Activated CD4-positive, alpha-beta T cell treated with anti-CD3 and anti-CD28 coated beads for 24 hours (primary cell): Measurements from ENCODE around the gene USE1.
A peak's percentile ranks its signal among the peaks of the same experiment; 100 is the strongest.

Experiments
- DNase-seq, 2 donors: peaks; one replicate each; pipeline ENCODE4 v3.0.0-alpha.2; 2020; ENCODE audit warnings: low read depth in 2 of 2

Gene USE1

GRCh38 chr19:17205237-17206140, 9.7 kb upstream of the USE1 start:
- peak in 1 of 2 donors; percentile 46 for DNase-seq

- DNase-seq = no peak
Measured at GRCh38 chr19:17206736-17207581, 8.2 kb upstream of the USE1 start.

- DNase-seq = peak in 1 of 2 donors; percentile 39
Measured at GRCh38 chr19:17209126-17210036, 5.8 kb upstream of the USE1 start.

GRCh38 chr19:17210296-17210695, 4.9 kb upstream of the USE1 start:
- DNase-seq = no peak

- no peak for DNase-seq
Measured at GRCh38 chr19:17211547-17212446, 3.4 kb upstream of the USE1 start.

- DNase-seq = no peak
Measured at GRCh38 chr19:17213334-17213733, 1.8 kb upstream of the USE1 start.

- no peak for DNase-seq
Measured at GRCh38 chr19:17214508-17215126, 540 bp upstream of the USE1 start.

GRCh38 chr19:17216058-17216670, 1.0 kb downstream of the USE1 start:
- DNase-seq = no peak

- no peak for DNase-seq
Measured at GRCh38 chr19:17219286-17219685, 4.1 kb downstream of the USE1 start.

- DNase-seq = no peak
Measured at GRCh38 chr19:17220207-17220758, 5.1 kb downstream of the USE1 start.

- DNase-seq = no peak
Measured at GRCh38 chr19:17225053-17225452, 9.9 kb downstream of the USE1 start.

- DNase-seq = peak; percentile 93 to 97
Measured at GRCh38 chr19:17226002-17226933, 11.1 kb downstream of the USE1 start, which contains the start of gene OCEL1. OCEL1 (plus strand) TSS chr19:17226226; CDS start chr19:17226248, 22 bp downstream.

GRCh38 chr19:17227798-17228367, 12.7 kb downstream of the USE1 start:
- DNase-seq = no peak

GRCh38 chr19:17229890-17230289, 14.7 kb downstream of the USE1 start:
- no peak for DNase-seq

GRCh38 chr19:17232258-17232657, 17.1 kb downstream of the USE1 start:
- DNase-seq = no peak

- DNase-seq = peak; percentile 53 to 63
Measured at GRCh38 chr19:17234911-17235299, 19.7 kb downstream of the USE1 start.

GRCh38 chr19:17235300-17235970, 20.3 kb downstream of the USE1 start:
- DNase-seq = peak in 1 of 2 donors; percentile 54
